HepG2 (cell line): Measurements from ENCODE around the gene LAG3. TPM values are rescaled to one million over a fixed set of nuclear protein-coding genes. Genes with fewer than 3 reads are reported as not detected.

ENCODE experiments used
- ATAC-seq: fragments of 200-7000 bp; cut with Tn5 transposase; 3 replicates; pipeline ENCODE4 v1.9.1; 2020; ENCODE audit warnings: mild to moderate bottlenecking, moderate library complexity
- BruUV-seq: library from RNA; stranded (reverse); fragments of 400-500 nt; replicated peaks from 2 replicates; lab custom pipeline; 2021; lab: Mats Ljungman, UMichigan
- CTCF ChIA-PET: fragments of 300-600 bp; formaldehyde crosslinking; extraction: SDS; loops from one replicate; lab custom pipeline; 2021; ENCODE audit warnings: low total read pairs, inconsistent platforms, low intra/inter-chr PET ratio; lab: Yijun Ruan, JAX
- POLR2A ChIA-PET: fragments of 350-600 bp; sonication (Branson Sonifier 250); formaldehyde crosslinking; loops from one replicate; lab custom pipeline; 2020; ENCODE audit warnings: antibody characterized with exemption, inconsistent platforms; lab: Yijun Ruan, JAX
- DNase-seq: peaks from one replicate; pipeline ENCODE4 v3.0.0-alpha.2; 2015; ENCODE audit warnings: low spot score
- FAIRE-seq: peaks from 3 replicates; lab custom pipeline; 2011; peaks lifted over from hg19 to GRCh38; lab: Jason Lieb, UNC
- H2AFZ ChIP-seq: one replicate; pipeline ENCODE4 v1.6.1; 2011; ENCODE audit warnings: low read length, inconsistent platforms
- H3K27ac ChIP-seq: fragments of 300-600 bp; 3 replicates; pipeline ENCODE4 v1.8.0; 2011; ENCODE audit warnings: mixed run types, mild to moderate bottlenecking, mixed read lengths, low read length, inconsistent platforms; ENCODE audit not compliant: insufficient read depth; ENCODE audit errors: extremely low read length
- H3K27me3 ChIP-seq, 2 experiments: fragments of 200-600 bp in 1 of 2; 2 replicates in 1 of 2; 3 replicates in 1 of 2; pipeline versions ENCODE4 v1.6.0 to v1.8.0; 2011; ENCODE audit warnings: low read length in 2 of 2, mild to moderate bottlenecking in 2 of 2, moderate library complexity in 2 of 2, inconsistent platforms in 1 of 2; ENCODE audit not compliant: insufficient read depth in 2 of 2, control insufficient read depth in 1 of 2
- H3K36me3 ChIP-seq, 2 experiments: fragments of 200-600 bp in 1 of 2; replicated peaks in 1 of 2; 2 replicates in 1 of 2; 3 replicates in 1 of 2; pipeline versions ENCODE4 v1.5.1 to v1.8.0; 2011; ENCODE audit warnings: low read length in 2 of 2, inconsistent platforms in 1 of 2; ENCODE audit not compliant: insufficient read depth in 2 of 2, control insufficient read depth in 1 of 2
- H3K4me1 ChIP-seq: 2 replicates; pipeline ENCODE4 v1.5.1; 2012; ENCODE audit warnings: low read length, inconsistent platforms; ENCODE audit not compliant: insufficient read depth
- H3K4me2 ChIP-seq: 2 replicates; pipeline ENCODE4 v1.6.0; 2011; ENCODE audit warnings: low read depth, low read length, inconsistent platforms
- H3K4me3 ChIP-seq, 3 experiments: fragments of 200-600 bp in 1 of 3; sonication (generic), shearing (Covaris generic) in 1 of 3; replicated peaks in 1 of 3; 2 replicates each; pipeline ENCODE4 v1.5.1; 2011 to 2016; ENCODE audit warnings: low read length in 3 of 3, inconsistent platforms in 2 of 3, low read depth in 2 of 3, mild to moderate bottlenecking in 2 of 3, control low read depth in 1 of 3, mixed read lengths in 1 of 3; ENCODE audit not compliant: insufficient read depth in 1 of 3
- H3K79me2 ChIP-seq: one replicate; pipeline ENCODE4 v1.6.1; 2011; ENCODE audit warnings: low read length, inconsistent platforms; ENCODE audit not compliant: insufficient read depth
- H3K9ac ChIP-seq: 2 replicates; pipeline ENCODE4 v1.6.0; 2011; ENCODE audit warnings: mild to moderate bottlenecking, low read depth, low read length, inconsistent platforms; ENCODE audit not compliant: insufficient read depth
- H3K9me3 ChIP-seq: 2 replicates; pipeline ENCODE4 v1.5.1; 2012; ENCODE audit warnings: mild to moderate bottlenecking, low read length
- H4K20me1 ChIP-seq: 2 replicates; pipeline ENCODE4 v1.6.0; 2011; ENCODE audit warnings: inconsistent platforms, mild to moderate bottlenecking, low read length, moderate library complexity; ENCODE audit not compliant: insufficient read depth
- TARDBP ChIP-seq: sonication (generic); formaldehyde crosslinking; IDR thresholded peaks from 2 replicates; pipeline ENCODE4 v1.8.0; 2022; ENCODE audit warnings: mild to moderate bottlenecking, missing genetic modification reagents
- ZNF263 ChIP-seq: sonication (generic); formaldehyde crosslinking; IDR thresholded peaks from 2 replicates; pipeline ENCODE4 v1.4.0; 2020; ENCODE audit warnings: missing genetic modification reagents
- ZNF281 ChIP-seq: sonication (generic); formaldehyde crosslinking; IDR thresholded peaks from 2 replicates; pipeline ENCODE4 v1.4.0; 2020; ENCODE audit warnings: missing genetic modification reagents, borderline replicate concordance
- ZNF749 ChIP-seq: sonication (generic); formaldehyde crosslinking; IDR thresholded peaks from 2 replicates; pipeline ENCODE4 v1.8.0; 2022; ENCODE audit warnings: mild to moderate bottlenecking, missing genetic modification reagents, moderate library complexity, borderline replicate concordance
- WGBS: methylation state at CpG from one replicate; pipeline ENCODE4 v1.1.6; 2017; ENCODE audit warnings: low lambda C conversion rate; 5-methylcytosine and 5-hydroxymethylcytosine counted together
- in situ Hi-C: cut with HindIII; loops from 2 replicates; pipeline ENCODE4 v1.10.0; 2017; ENCODE audit warnings: low pct_unique_long_range_greater_than_20kb; ENCODE audit not compliant: extremely low pct_ligation_motif_present
- intact Hi-C: fragments of 100-400 bp; cut with micrococcal nuclease; formaldehyde crosslinking; loops from one replicate; pipeline ENCODE4 v1.10.0; 2022; ENCODE audit not compliant: unreplicated experiment
- polyA plus RNA-seq, 8 experiments: library from polyadenylated mRNA; depleted of rRNA in 3 of 8; stranded (reverse) in 7 of 8; unstranded in 1 of 8; fragments of >200 nt; fragmentation: Illumina TruSeq in 4 of 8; extraction: Trizol in 4 of 8; gene quantifications; 2 replicates each; pipeline versions ENCODE4 v1.2.1 to v1.2.3, GENCODE V29; 2011 to 2016; ENCODE audit warnings: low read depth in 4 of 8, missing spikeins in 1 of 8, mixed read lengths in 1 of 8; ENCODE audit not compliant: insufficient read depth in 1 of 8
- total RNA-seq, 5 experiments: library from RNA; depleted of rRNA; stranded (reverse); fragments of >200 nt; fragmentation: Illumina TruSeq; extraction: Trizol; gene quantifications; 2 replicates each; pipeline ENCODE4 v1.2.3, GENCODE V29; 2016; ENCODE audit warnings: low read depth in 1 of 5

The LAG3 gene
- total and polyA plus RNA-seq, 2 of the 13 experiments (the other 11 are each of a cell fraction or from before 2014, with no cell fraction given), result 0.11 to 0.26 TPM

- POLR2A ChIA-PET, result interaction anchor here (1.3 kb wide), 1 partner anchor 9 kb away, joined by 3 read pairs; no protein-coding TSS in a partner anchor
- no peaks in the 10 kb centered on the region for H3K36me3 ChIP-seq
- no peak overlapping the region for H3K4me3 ChIP-seq
- WGBS, result 59% methylated on average over 9 of the region's 9 CpGs
- H3K4me1 ChIP-seq, result peaks cover 60% of the 10 kb centered on the region
- no TSS peak for BruUV-seq
- in situ Hi-C loops (no loop called here), intact Hi-C loops (no loop called here)
- CTCF ChIA-PET, result interaction anchor here (1.5 kb wide), 1 partner anchor 67 kb away, joined by 3 read pairs; no protein-coding TSS in a partner anchor
- no peaks in the 10 kb centered on the region for H3K79me2 ChIP-seq
- H2AFZ ChIP-seq, result no peak overlapping the region
- FAIRE-seq, result no peak
- ATAC-seq, result no peak
- no peak overlapping the region for H3K27ac ChIP-seq
- no peak for DNase-seq
- TF ChIP-seq ZNF263 (CRISPR knock-in tag), result peak; percentile 24; the same call in 1 of the 2 replicates
- peak; percentile 61; the same call in 1 of the 2 replicates for TF ChIP-seq ZNF281 (CRISPR knock-in tag)
- TF ChIP-seq TARDBP (CRISPR knock-in tag), result no peak
- no peaks in the 10 kb centered on the region for H4K20me1 ChIP-seq
- H3K27me3 ChIP-seq, result no peaks in the 10 kb centered on the region
- no peaks in the 10 kb centered on the region for H3K9me3 ChIP-seq
- no peak overlapping the region for H3K4me2 ChIP-seq
- no peak overlapping the region for H3K9ac ChIP-seq
These were observed 13.7 kb upstream of the LAG3 start for GRCh38 chr12:6758506-6759095.

DNA sequence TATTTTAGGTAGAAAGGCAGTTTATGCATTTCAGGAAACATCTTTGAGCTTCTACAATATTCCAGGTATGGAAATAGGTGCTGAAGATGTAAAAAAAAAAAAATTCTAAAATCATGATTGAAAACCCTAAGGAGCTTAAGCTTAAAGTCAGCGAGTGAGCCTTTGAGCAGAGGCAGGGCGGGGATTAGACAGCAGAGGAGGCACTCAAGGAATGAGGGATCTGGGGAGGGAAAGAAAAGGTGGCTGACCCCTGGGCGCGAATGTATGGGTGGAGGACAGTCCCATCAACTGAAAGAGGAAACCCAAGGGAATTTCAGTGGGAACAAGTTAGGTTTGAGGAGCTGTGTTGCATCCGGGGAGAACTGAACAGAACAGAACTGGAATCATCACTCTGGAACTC, 12.6 kb upstream of the LAG3 start:
- DNase-seq (no peak), FAIRE-seq (no peak), ATAC-seq (no peak)
- Histone ChIP-seq H3K9me3 (no peaks in the 10 kb centered on the region), H3K36me3 (no peaks in the 10 kb centered on the region), H3K4me1 (peaks cover 58% of the 10 kb centered on the region), H3K27me3 (no peaks in the 10 kb centered on the region), H3K4me2 (peak overlapping the region; percentile 41), H3K79me2 (no peaks in the 10 kb centered on the region), H3K4me3 (no peak overlapping the region), H4K20me1 (no peaks in the 10 kb centered on the region), H3K27ac (no peak overlapping the region), H3K9ac (no peak overlapping the region), H2AFZ (no peak overlapping the region)
- in situ Hi-C loops, result no loop called here
- no peak for TF ChIP-seq ZNF749
- BruUV-seq, result no TSS peak
- intact Hi-C loops, result no loop called here
- POLR2A ChIA-PET, result interaction anchor here (1.2 to 1.3 kb wide), 2 partner anchors 8 to 184 kb away, joined by 3 read pairs; partner anchors contain the start of gene C12orf57
- CTCF ChIA-PET, result no interaction called here
- WGBS, result 65% methylated on average over 5 of the region's 5 CpGs
